HEK293T (cell line): ENCODE measurements around the gene ST13.

Source experiments
- BHLHE40 ChIP-seq: fragments of 450-650 bp; IDR thresholded peaks from 2 replicates; pipeline ENCODE4 v1.6.1; 2016; ENCODE audit warnings: mild to moderate bottlenecking, moderate library complexity, borderline replicate concordance
- FOXK2 ChIP-seq: fragments of 450-650 bp; IDR thresholded peaks from 2 replicates; pipeline ENCODE4 v1.6.1; 2016; ENCODE audit warnings: mild to moderate bottlenecking
- NFRKB ChIP-seq: fragments of 450-650 bp; IDR thresholded peaks from 2 replicates; pipeline ENCODE4 v1.6.1; 2016; ENCODE audit warnings: mild to moderate bottlenecking, moderate library complexity
- SUZ12 ChIP-seq: fragments of 450-650 bp; IDR thresholded peaks from 2 replicates; pipeline ENCODE4 v1.6.1; 2016; ENCODE audit warnings: mild to moderate bottlenecking
- TF ChIP-seq, protein P1 (sequence below): fragments of 450-650 bp; IDR thresholded peaks from 2 replicates; pipeline ENCODE4 v1.6.1; 2016

DNA sequence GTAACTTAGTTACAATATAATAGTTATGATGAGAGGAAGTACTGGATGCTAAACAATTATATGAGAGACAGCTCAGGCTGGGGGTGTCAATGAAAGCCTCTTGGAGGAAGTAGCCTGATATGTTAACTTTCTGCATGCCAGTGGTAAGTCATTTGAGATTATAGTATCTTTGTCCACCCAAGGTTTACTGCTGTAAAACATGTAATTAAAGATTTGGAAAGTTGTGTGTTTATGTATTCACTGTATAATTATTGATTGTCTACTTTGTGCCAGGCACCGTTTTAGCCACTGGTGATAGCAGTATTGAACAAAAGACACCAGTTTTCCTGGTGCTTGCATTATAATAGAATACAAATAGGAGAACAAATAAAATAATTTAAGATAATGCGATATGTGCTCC lies 6.1 kb upstream of the ST13 start:
- TF ChIP-seq BHLHE40 (no peak), NFRKB (no peak), FOXK2 (no peak), SUZ12 (no peak)
- TF ChIP-seq, protein P1, sequence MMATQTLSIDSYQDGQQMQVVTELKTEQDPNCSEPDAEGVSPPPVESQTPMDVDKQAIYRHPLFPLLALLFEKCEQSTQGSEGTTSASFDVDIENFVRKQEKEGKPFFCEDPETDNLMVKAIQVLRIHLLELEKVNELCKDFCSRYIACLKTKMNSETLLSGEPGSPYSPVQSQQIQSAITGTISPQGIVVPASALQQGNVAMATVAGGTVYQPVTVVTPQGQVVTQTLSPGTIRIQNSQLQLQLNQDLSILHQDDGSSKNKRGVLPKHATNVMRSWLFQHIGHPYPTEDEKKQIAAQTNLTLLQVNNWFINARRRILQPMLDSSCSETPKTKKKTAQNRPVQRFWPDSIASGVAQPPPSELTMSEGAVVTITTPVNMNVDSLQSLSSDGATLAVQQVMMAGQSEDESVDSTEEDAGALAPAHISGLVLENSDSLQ = no peak
